Motor neuron (in vitro differentiated cells): Measurements from ENCODE around the gene VPS26B. TPM values are rescaled to one million over a fixed set of nuclear protein-coding genes. Genes with fewer than 3 reads are reported as not detected.

Experiments used
- ATAC-seq, 8 experiments: fragments of 200-7000 bp; cut with Tn5 transposase; replicated peaks in 6 of 8; 2 replicates each; pipeline ENCODE4 v1.8.0; 2021; ENCODE audit warnings: mild to moderate bottlenecking in 8 of 8, moderate library complexity in 8 of 8
- H3K27ac ChIP-seq, 2 donors: fragments of 250-450 bp; sonication (Bioruptor Pico); 2 replicates each; pipeline ENCODE4 v1.9.0; 2021; ENCODE audit warnings: antibody characterized with exemption in 2 of 2, mild to moderate bottlenecking in 2 of 2, moderate library complexity in 1 of 2
- H3K4me1 ChIP-seq, 2 donors: fragments of 250-450 bp; sonication (Bioruptor Pico); replicated peaks in 1 of 2; 2 replicates each; pipeline ENCODE4 v1.6.1; 2021; ENCODE audit warnings: antibody characterized with exemption in 2 of 2, mild to moderate bottlenecking in 2 of 2, moderate library complexity in 1 of 2
- H3K4me3 ChIP-seq, 5 donors: fragments of 250-450 bp; sonication (Bioruptor Pico); 2 replicates each; pipeline ENCODE4 v1.9.0; 2021; ENCODE audit warnings: antibody characterized with exemption in 5 of 5, mild to moderate bottlenecking in 5 of 5, moderate library complexity in 4 of 5
- WGBS, 10 experiments: fragments of 450-650 bp; shearing (Covaris generic); methylation state at CpG; one replicate each; pipeline ENCODE4 v1.0.0; 2022; 5-methylcytosine and 5-hydroxymethylcytosine counted together
- in situ Hi-C, 9 experiments: fragments of 400-800 bp; cut with MboI; loops; one replicate each; pipeline ENCODE4 v1.15.0; 2021; ENCODE audit warnings: low sequenced_read_pairs in 9 of 9, low pct_unique_long_range_greater_than_20kb in 2 of 9; ENCODE audit not compliant: unreplicated experiment in 9 of 9
- total RNA-seq, 8 experiments: library from RNA; unstranded; fragments of 300-600 nt; gene quantifications; 2 replicates each; pipeline versions ENCODE4 v1.2.3 to v1.2.4, GENCODE V29; 2022

VPS26B gene
- total RNA-seq, 8 experiments from 2014 or later, result 22.3 to 46.0 (median 37.0) TPM

GRCh38 chr11:134215836-134216235, 8.6 kb upstream of the VPS26B start:
- Histone ChIP-seq H3K4me1 (no peaks in the 10 kb centered on the region), H3K27ac (no peak overlapping the region), H3K4me3 (no peak overlapping the region)
- no peak for ATAC-seq
- WGBS, 10 experiments, result 82 to 100% (median 96%) methylated on average over 4 to 7 of the region's 7 CpGs
- in situ Hi-C loops, result no loop called here

GRCh38 chr11:134216816-134217215, 7.7 kb upstream of the VPS26B start:
- no peak overlapping the region for H3K4me3 ChIP-seq
- 83 to 100% (median 92%) methylated on average over 1 to 3 of the region's 3 CpGs for whole genome bisulfite sequencing, 10 experiments
- no peak for ATAC-seq
- no peaks in the 10 kb centered on the region for H3K4me1 ChIP-seq
- no peak overlapping the region for H3K27ac ChIP-seq
- in situ Hi-C loops, result no loop called here

- ATAC-seq, result no peak
- in situ Hi-C loops, result no loop called here
- peaks cover 8 to 12% of the 10 kb centered on the region in 2 donors for H3K4me1 ChIP-seq
- peak overlapping the region; percentile 61 to 93 (median 62) for H3K4me3 ChIP-seq
- no peak overlapping the region for H3K27ac ChIP-seq
- WGBS, 10 experiments, result 0 to 20% (median 8%) methylated on average over 1 to 5 of the region's 5 CpGs; no CpG with 5 or more reads in 1 of the 10 experiments
Observed at GRCh38 chr11:134223121-134223520, 1.4 kb upstream of the VPS26B start.

GRCh38 chr11:134224710-134225664, 516 bp downstream of the VPS26B start:
- peak overlapping the region; percentile 80 to 86 for H3K27ac ChIP-seq
- H3K4me1 ChIP-seq, result peaks cover 8 to 12% of the 10 kb centered on the region in 2 donors
- H3K4me3 ChIP-seq, result peak overlapping the region; percentile 61 to 93 (median 62)
- ATAC-seq, result peak; percentile 5 to 62 (median 12)
- 0 to 17% (median 0%) methylated on average over 1 to 20 of the region's 93 CpGs; no CpG with 5 or more reads in 3 of the 10 experiments for WGBS, 10 experiments
- in situ Hi-C loops, result loop anchor here in 1 of 9 experiments (25.0 kb wide), 1 partner anchor 288 kb away; no protein-coding TSS in a partner anchor

- no peak overlapping the region for H3K27ac ChIP-seq
- peaks cover 8 to 12% of the 10 kb centered on the region in 2 donors for H3K4me1 ChIP-seq
- WGBS, 10 experiments, result 64 to 100% (median 89%) methylated on average over 2 to 5 of the region's 5 CpGs; no CpG with 5 or more reads in 4 of the 10 experiments
- in situ Hi-C loops, result loop anchor here in 1 of 9 experiments (25.0 kb wide), 1 partner anchor 290 kb away; no protein-coding TSS in a partner anchor
- no peak overlapping the region for H3K4me3 ChIP-seq
- ATAC-seq, result no peak
Observed at GRCh38 chr11:134226806-134227325, 2.4 kb downstream of the VPS26B start.

- H3K27ac ChIP-seq, result no peak overlapping the region
- H3K4me1 ChIP-seq, result peaks cover 6 to 12% of the 10 kb centered on the region in 2 donors
- H3K4me3 ChIP-seq, result no peak overlapping the region
- in situ Hi-C loops, result loop anchor here in 1 of 9 experiments (25.0 kb wide), 1 partner anchor 291 kb away; no protein-coding TSS in a partner anchor
- ATAC-seq, result peak in 1 of 8 experiments; percentile 5
- 3 to 100% (median 57%) methylated on average over 1 to 5 of the region's 6 CpGs; no CpG with 5 or more reads in 1 of the 10 experiments for WGBS, 10 experiments
Observed at GRCh38 chr11:134228625-134229024, 4.2 kb downstream of the VPS26B start.

GRCh38 chr11:134229126-134229790, 4.8 kb downstream of the VPS26B start:
- Histone ChIP-seq H3K4me3 (no peak overlapping the region), H3K4me1 (peaks cover 6 to 12% of the 10 kb centered on the region in 2 donors), H3K27ac (no peak overlapping the region)
- 20 to 71% (median 45%) methylated on average over 1 to 6 of the region's 6 CpGs; no CpG with 5 or more reads in 2 of the 10 experiments for WGBS, 10 experiments
- in situ Hi-C loops, result loop anchor here in 1 of 9 experiments (25.0 kb wide), 1 partner anchor 292 kb away; no protein-coding TSS in a partner anchor
- peak in 2 of 8 experiments; percentile 7 for ATAC-seq

- in situ Hi-C loops, result loop anchor here in 1 of 9 experiments (25.0 kb wide), 1 partner anchor 293 kb away; no protein-coding TSS in a partner anchor
- H3K27ac ChIP-seq, result no peak overlapping the region
- no peak for ATAC-seq
- H3K4me3 ChIP-seq, result no peak overlapping the region
- WGBS, 10 experiments, result 71 to 100% (median 79%) methylated on average over 1 to 4 of the region's 4 CpGs; no CpG with 5 or more reads in 2 of the 10 experiments
- H3K4me1 ChIP-seq, result peaks cover 6 to 12% of the 10 kb centered on the region in 2 donors
Observed at GRCh38 chr11:134230339-134230738, 5.9 kb downstream of the VPS26B start.

GRCh38 chr11:134231958-134232659, 7.6 kb downstream of the VPS26B start:
- 67 to 100% (median 86%) methylated on average over 1 to 7 of the region's 10 CpGs; no CpG with 5 or more reads in 1 of the 10 experiments for WGBS, 10 experiments
- no peak for ATAC-seq
- no peak overlapping the region for H3K4me3 ChIP-seq
- H3K4me1 ChIP-seq, result peaks cover 0 to under 1% of the 10 kb centered on the region in 2 donors
- in situ Hi-C loops, result loop anchor here in 1 of 9 experiments (25.0 kb wide), 1 partner anchor 295 kb away; no protein-coding TSS in a partner anchor
- no peak overlapping the region for H3K27ac ChIP-seq

- peak in 1 of 8 experiments; percentile 24 for ATAC-seq
- 80 to 100% (median 92%) methylated on average over 1 to 3 of the region's 4 CpGs; no CpG with 5 or more reads in 1 of the 10 experiments for WGBS, 10 experiments
- Histone ChIP-seq H3K4me1 (no peaks in the 10 kb centered on the region), H3K27ac (no peak overlapping the region), H3K4me3 (no peak overlapping the region)
- in situ Hi-C loops, result loop anchor here in 1 of 9 experiments (25.0 kb wide), 1 partner anchor 296 kb away; no protein-coding TSS in a partner anchor
Observed at GRCh38 chr11:134233729-134234179, 9.3 kb downstream of the VPS26B start.

GRCh38 chr11:134235399-134235798, 10.9 kb downstream of the VPS26B start:
- in situ Hi-C loops, result loop anchor here in 1 of 9 experiments (25.0 kb wide), 1 partner anchor 298 kb away; no protein-coding TSS in a partner anchor
- H3K27ac ChIP-seq, result no peak overlapping the region
- ATAC-seq, result no peak
- H3K4me1 ChIP-seq, result no peaks in the 10 kb centered on the region
- 83 to 100% (median 90%) methylated on average over 1 to 3 of the region's 3 CpGs; no CpG with 5 or more reads in 3 of the 10 experiments for WGBS, 10 experiments
- H3K4me3 ChIP-seq, result no peak overlapping the region
